Vagina (tissue), 2 donors: ENCODE measurements around the gene FIBCD1.

Experiments used
- POLR2A ChIP-seq, 2 donors: fragments of 450-650 bp; IDR thresholded peaks; one replicate each; pipeline ENCODE4 v1.6.1; 2017; ENCODE audit warnings: antibody characterized with exemption in 2 of 2, mild to moderate bottlenecking in 2 of 2, moderate library complexity in 2 of 2
- TF ChIP-seq, protein P1 (sequence below), 3 experiments: fragments of 450-650 bp in 2 of 3; fragments of 200-600 bp in 1 of 3; sonication (generic) in 1 of 3; IDR thresholded peaks; one replicate each; pipeline ENCODE4 v1.5.1; 2017 to 2019; ENCODE audit warnings: antibody characterized with exemption in 3 of 3, mild to moderate bottlenecking in 2 of 3, moderate library complexity in 2 of 3

GRCh38 chr9:130963337-130963908, 24.4 kb upstream of the FIBCD1 start:
- TF ChIP-seq, protein P1, sequence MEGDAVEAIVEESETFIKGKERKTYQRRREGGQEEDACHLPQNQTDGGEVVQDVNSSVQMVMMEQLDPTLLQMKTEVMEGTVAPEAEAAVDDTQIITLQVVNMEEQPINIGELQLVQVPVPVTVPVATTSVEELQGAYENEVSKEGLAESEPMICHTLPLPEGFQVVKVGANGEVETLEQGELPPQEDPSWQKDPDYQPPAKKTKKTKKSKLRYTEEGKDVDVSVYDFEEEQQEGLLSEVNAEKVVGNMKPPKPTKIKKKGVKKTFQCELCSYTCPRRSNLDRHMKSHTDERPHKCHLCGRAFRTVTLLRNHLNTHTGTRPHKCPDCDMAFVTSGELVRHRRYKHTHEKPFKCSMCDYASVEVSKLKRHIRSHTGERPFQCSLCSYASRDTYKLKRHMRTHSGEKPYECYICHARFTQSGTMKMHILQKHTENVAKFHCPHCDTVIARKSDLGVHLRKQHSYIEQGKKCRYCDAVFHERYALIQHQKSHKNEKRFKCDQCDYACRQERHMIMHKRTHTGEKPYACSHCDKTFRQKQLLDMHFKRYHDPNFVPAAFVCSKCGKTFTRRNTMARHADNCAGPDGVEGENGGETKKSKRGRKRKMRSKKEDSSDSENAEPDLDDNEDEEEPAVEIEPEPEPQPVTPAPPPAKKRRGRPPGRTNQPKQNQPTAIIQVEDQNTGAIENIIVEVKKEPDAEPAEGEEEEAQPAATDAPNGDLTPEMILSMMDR (IDR thresholded peaks at IDR 0.05) = no peak
- no peak for TF ChIP-seq POLR2A (IDR thresholded peaks at IDR 0.05)
